Measurements from ENCODE around the gene COBLL1. TPM values are rescaled to one million over a fixed set of nuclear protein-coding genes. Genes with fewer than 3 reads are reported as not detected.

The COBLL1 gene
- total and polyA plus RNA-seq, 2 of the 4 experiments (the other 2 are of a cell fraction), result 0.79 to 1.1 TPM

- TF ChIP-seq CEBPB (IDR thresholded peaks at IDR 0.05; ENCODE audit: low read depth, low read length), result no peak
- no peak for TF ChIP-seq FOS (IDR thresholded peaks at IDR 0.05; ENCODE audit: low read depth, low read length)
- TF ChIP-seq RAD21 (IDR thresholded peaks at IDR 0.05; ENCODE audit: low read length), result no peak
- no peak for TF ChIP-seq MAFK (IDR thresholded peaks at IDR 0.05; ENCODE audit: low read depth, low read length)
- TF ChIP-seq MAZ (IDR thresholded peaks at IDR 0.05; ENCODE audit: borderline replicate concordance, low read depth, low read length), result no peak
- no peak for TF ChIP-seq CTCF (conservative IDR thresholded peaks at IDR 0.05; ENCODE audit: low read depth, low read length)
- no peak for TF ChIP-seq ELK1 (IDR thresholded peaks at IDR 0.05; ENCODE audit: borderline replicate concordance, low read depth, low read length)
- TF ChIP-seq POLR2A (IDR thresholded peaks at IDR 0.05; ENCODE audit: low read depth, low read length), result no peak
- TF ChIP-seq MXI1 (IDR thresholded peaks at IDR 0.05; ENCODE audit: borderline replicate concordance, low read depth, low read length), result no peak
- no peak for TF ChIP-seq RCOR1 (IDR thresholded peaks at IDR 0.05; ENCODE audit: insufficient replicate concordance, low read length)
- no peak for TF ChIP-seq RFX5 (IDR thresholded peaks at IDR 0.05; ENCODE audit: low read depth, low read length)
- no peak for TF ChIP-seq CHD1 (IDR thresholded peaks at IDR 0.05; ENCODE audit: low read depth, low read length)
- TF ChIP-seq SMC3 (IDR thresholded peaks at IDR 0.05; ENCODE audit: low read depth, low read length), result no peak
- TF ChIP-seq USF2 (IDR thresholded peaks at IDR 0.05; ENCODE audit: low read depth, low read length), result no peak
- TF ChIP-seq BHLHE40 (IDR thresholded peaks at IDR 0.05; ENCODE audit: low read depth, low read length), result no peak
- no peak for TF ChIP-seq NFE2L2 (IDR thresholded peaks at IDR 0.05; ENCODE audit: low read depth, low read length)
These were observed 31.7 kb upstream of the COBLL1 start for GRCh38 chr2:164873210-164873908.

More at GRCh38 chr2:164873210-164873908, 31.7 kb upstream of the COBLL1 start:
- Histone ChIP-seq H3K4ac (ENCODE audit: low read depth, low read length) (no peak overlapping the region), H4K91ac (ENCODE audit: insufficient read depth, low read depth, low read length) (no peak overlapping the region), H3K9me3 (ENCODE audit: control insufficient read depth, insufficient read depth, low read length) (no peaks in the 10 kb centered on the region), H3K27ac (ENCODE audit: insufficient read depth, low read length) (no peak overlapping the region), H3K9me1 (ENCODE audit: insufficient read depth, low read length) (no peaks in the 10 kb centered on the region), H3K56ac (ENCODE audit: extremely low read depth, insufficient read depth, low read length) (no peak overlapping the region), H3K27me3 (ENCODE audit: control insufficient read depth, insufficient read depth, low read length) (peaks cover 3% of the 10 kb centered on the region; the same call in 1 of the 2 replicates), H4K20me1 (ENCODE audit: insufficient read depth, low read length) (no peaks in the 10 kb centered on the region), H4K5ac (ENCODE audit: low read depth, low read length) (no peak overlapping the region), H3K14ac (replicated peaks; ENCODE audit: low read depth, low read length) (no peak overlapping the region), H3K4me2 (ENCODE audit: low read depth, low read length) (no peak overlapping the region), H3K4me1 (ENCODE audit: control insufficient read depth, insufficient read depth, low read length) (no peaks in the 10 kb centered on the region), H2BK120ac (ENCODE audit: low read depth, low read length) (no peak overlapping the region), H2AK9ac (replicated peaks; ENCODE audit: low read depth, low read length, poor library complexity) (no peak overlapping the region), H3K23ac (ENCODE audit: low read depth, low read length) (no peak overlapping the region), H2AFZ (replicated peaks; ENCODE audit: low read length, poor library complexity) (no peak overlapping the region), H3K4me3 (ENCODE audit: insufficient read depth, low read depth, low read length) (no peak overlapping the region), H3K79me1 (ENCODE audit: low read depth in 1 of 2, low read length in 2 of 2) (no peaks in the 10 kb centered on the region), H3K9ac (ENCODE audit: low read depth, low read length) (no peak overlapping the region), H2BK5ac (ENCODE audit: low read depth, low read length, poor library complexity, severe bottlenecking) (no peak overlapping the region), H3K36me3 (ENCODE audit: control insufficient read depth, insufficient read depth, low read length) (no peaks in the 10 kb centered on the region), H2BK15ac (ENCODE audit: low read depth, low read length) (no peak overlapping the region), H2BK20ac (ENCODE audit: low read depth, low read length) (no peak overlapping the region), H3K18ac (ENCODE audit: low read depth, low read length) (no peak overlapping the region), H2AK5ac (ENCODE audit: low read depth, low read length) (no peak overlapping the region), H4K8ac (ENCODE audit: low read depth in 2 of 2, low read length in 2 of 2) (no peak overlapping the region)
- no peak for DNase-seq
- ATAC-seq (ENCODE audit: low read depth), result no peak
- POLR2A ChIA-PET (ENCODE audit: unreplicated experiment), result no interaction called here
- intact Hi-C loops (cut with micrococcal nuclease) (no loop called here), dilution Hi-C loops (cut with HindIII; ENCODE audit: low sequenced_read_pairs, unreplicated experiment) (no loop called here), in situ Hi-C loops (cut with MboI; ENCODE audit: low sequenced_read_pairs) (no loop called here)
- CTCF ChIA-PET, result interaction anchor here (0.9 kb wide), 1 partner anchor 32 kb away, joined by 4 read pairs; the partner anchor contains the start of gene COBLL1
- BruUV-seq (replicated peaks), result no TSS peak
- WGBS, 2 experiments (ENCODE audit: extremely low coverage in 2 of 2, insufficient read length in 1 of 2), result 51 to 100% methylated on average over 1 to 5 of the region's 9 CpGs
